IMR-90 (cell line): ENCODE measurements around the gene ZFHX3. TPM values are rescaled to one million over a fixed set of nuclear protein-coding genes. Genes with fewer than 3 reads are reported as not detected.
A peak's percentile ranks its signal among the peaks of the same experiment; 100 is the strongest.

Experiments
- ATAC-seq: fragments of 200-7000 bp; cut with Tn5 transposase; 2 replicates; pipeline ENCODE4 v1.9.1; 2020; ENCODE audit warnings: low read depth, mild to moderate bottlenecking, moderate library complexity
- BruUV-seq: library from RNA; stranded (reverse); fragments of 400-500 nt; replicated peaks from 2 replicates; lab custom pipeline; 2021; lab: Mats Ljungman, UMichigan
- CTCF ChIA-PET: fragments of 300-600 bp; formaldehyde crosslinking; extraction: SDS; loops from one replicate; lab custom pipeline; 2021; ENCODE audit warnings: antibody characterized with exemption; lab: Yijun Ruan, JAX
- POLR2A ChIA-PET: fragments of 300-600 bp; sonication (Branson Sonifier 250); formaldehyde crosslinking; loops from one replicate; lab custom pipeline; 2022; ENCODE audit warnings: antibody characterized with exemption; ENCODE audit not compliant: unreplicated experiment; lab: Charles Lee
- DNase-seq: peaks from one replicate; pipeline ENCODE4 v3.0.0; 2013
- H2AFZ ChIP-seq: replicated peaks from 2 replicates; pipeline ENCODE3; 2013; ENCODE audit warnings: low read length, mild to moderate bottlenecking; ENCODE audit not compliant: poor library complexity
- H2AK5ac ChIP-seq: 2 replicates; pipeline ENCODE4 v1.6.1; 2013; ENCODE audit warnings: low read depth, low read length, inconsistent platforms
- H2AK9ac ChIP-seq: replicated peaks from 2 replicates; pipeline ENCODE3; 2013; ENCODE audit warnings: mild to moderate bottlenecking, low read depth, low read length, moderate library complexity; ENCODE audit not compliant: poor library complexity
- H2BK120ac ChIP-seq: 2 replicates; pipeline ENCODE4 v1.6.1; 2013; ENCODE audit warnings: low read depth, low read length, inconsistent platforms
- H2BK15ac ChIP-seq: 3 replicates; pipeline ENCODE4 v1.6.1; 2013; ENCODE audit warnings: low read depth, low read length, inconsistent platforms
- H2BK20ac ChIP-seq: 2 replicates; pipeline ENCODE4 v1.6.1; 2013; ENCODE audit warnings: low read depth, mild to moderate bottlenecking, inconsistent platforms, low read length, moderate library complexity
- H2BK5ac ChIP-seq: 2 replicates; pipeline ENCODE4 v1.6.1; 2013; ENCODE audit warnings: mild to moderate bottlenecking, low read depth, low read length, inconsistent platforms; ENCODE audit not compliant: poor library complexity, severe bottlenecking
- H3K14ac ChIP-seq: replicated peaks from 2 replicates; pipeline ENCODE4 v1.6.1; 2013; ENCODE audit warnings: low read depth, low read length, inconsistent platforms
- H3K18ac ChIP-seq: 2 replicates; pipeline ENCODE4 v1.6.1; 2013; ENCODE audit warnings: low read depth, low read length, control low read depth
- H3K23ac ChIP-seq: 2 replicates; pipeline ENCODE4 v1.6.1; 2013; ENCODE audit warnings: low read depth, low read length, inconsistent platforms
- H3K27ac ChIP-seq: 2 replicates; pipeline ENCODE4 v1.5.1; 2013; ENCODE audit warnings: mild to moderate bottlenecking, control low read depth, low read length; ENCODE audit not compliant: insufficient read depth
- H3K27me3 ChIP-seq: 2 replicates; pipeline ENCODE4 v1.6.1; 2013; ENCODE audit warnings: low read length; ENCODE audit not compliant: control insufficient read depth, insufficient read depth
- H3K36me3 ChIP-seq: 2 replicates; pipeline ENCODE4 v1.6.1; 2013; ENCODE audit warnings: low read length, mixed read lengths; ENCODE audit not compliant: control insufficient read depth, insufficient read depth
- H3K4ac ChIP-seq: 2 replicates; pipeline ENCODE4 v1.6.1; 2013; ENCODE audit warnings: low read depth, low read length, inconsistent platforms
- H3K4me1 ChIP-seq: 2 replicates; pipeline ENCODE4 v1.6.1; 2013; ENCODE audit warnings: low read length, mixed read lengths; ENCODE audit not compliant: control insufficient read depth, insufficient read depth
- H3K4me2 ChIP-seq: 2 replicates; pipeline ENCODE4 v1.6.1; 2013; ENCODE audit warnings: low read depth, mild to moderate bottlenecking, control low read depth, low read length, moderate library complexity
- H3K4me3 ChIP-seq: 2 replicates; pipeline ENCODE4 v1.5.1; 2013; ENCODE audit warnings: low read depth, mild to moderate bottlenecking, control low read depth, low read length, moderate library complexity; ENCODE audit not compliant: insufficient read depth
- H3K56ac ChIP-seq: 2 replicates; pipeline ENCODE4 v1.6.1; 2013; ENCODE audit warnings: low read length, inconsistent platforms; ENCODE audit not compliant: insufficient read depth; ENCODE audit errors: extremely low read depth
- H3K79me1 ChIP-seq, 2 experiments: 2 replicates each; pipeline ENCODE4 v1.6.1; 2013; ENCODE audit warnings: low read length in 2 of 2, inconsistent platforms in 1 of 2, low read depth in 1 of 2
- H3K9ac ChIP-seq: 2 replicates; pipeline ENCODE4 v1.6.1; 2013; ENCODE audit warnings: low read depth, low read length, control low read depth
- H3K9me1 ChIP-seq: 2 replicates; pipeline ENCODE4 v1.6.1; 2013; ENCODE audit warnings: low read length, inconsistent platforms; ENCODE audit not compliant: insufficient read depth
- H3K9me3 ChIP-seq: 2 replicates; pipeline ENCODE4 v1.6.1; 2013; ENCODE audit warnings: low read length; ENCODE audit not compliant: control insufficient read depth, insufficient read depth
- H4K20me1 ChIP-seq: 2 replicates; pipeline ENCODE4 v1.6.1; 2013; ENCODE audit warnings: low read length, inconsistent platforms; ENCODE audit not compliant: insufficient read depth
- H4K5ac ChIP-seq: 2 replicates; pipeline ENCODE4 v1.6.1; 2013; ENCODE audit warnings: mild to moderate bottlenecking, low read depth, low read length, control low read depth
- H4K8ac ChIP-seq, 2 experiments: 2 replicates each; pipeline ENCODE4 v1.6.1; 2013; ENCODE audit warnings: low read depth in 2 of 2, low read length in 2 of 2, control low read depth in 1 of 2, inconsistent platforms in 1 of 2
- H4K91ac ChIP-seq: 2 replicates; pipeline ENCODE4 v1.6.1; 2013; ENCODE audit warnings: low read depth, low read length, inconsistent platforms; ENCODE audit not compliant: insufficient read depth
- BHLHE40 ChIP-seq: fragments of 150-350 bp; IDR thresholded peaks from 2 replicates; pipeline ENCODE4 v1.6.1; 2016; ENCODE audit warnings: mild to moderate bottlenecking, low read depth, low read length
- CEBPB ChIP-seq: IDR thresholded peaks from 2 replicates; pipeline ENCODE4 v1.6.1; 2012; ENCODE audit warnings: low read depth, low read length, improper control_type of control experiment
- CTCF ChIP-seq: conservative IDR thresholded peaks from 2 replicates; pipeline ENCODE4 v1.5.1; 2012; ENCODE audit warnings: mild to moderate bottlenecking, low read depth, low read length, improper control_type of control experiment
- FOS ChIP-seq: fragments of 150-350 bp; IDR thresholded peaks from 2 replicates; pipeline ENCODE4 v1.6.1; 2016; ENCODE audit warnings: low read depth, low read length
- MAFK ChIP-seq: IDR thresholded peaks from 2 replicates; pipeline ENCODE4 v1.6.1; 2012; ENCODE audit warnings: low read depth, low read length, improper control_type of control experiment
- MAZ ChIP-seq: IDR thresholded peaks from 2 replicates; pipeline ENCODE4 v1.6.1; 2012; ENCODE audit warnings: low read depth, mild to moderate bottlenecking, low read length, improper control_type of control experiment, moderate library complexity, borderline replicate concordance
- MXI1 ChIP-seq: IDR thresholded peaks from 2 replicates; pipeline ENCODE4 v1.6.1; 2012; ENCODE audit warnings: low read depth, mild to moderate bottlenecking, low read length, moderate library complexity, borderline replicate concordance
- POLR2A ChIP-seq: IDR thresholded peaks from 2 replicates; pipeline ENCODE4 v1.6.1; 2012; ENCODE audit warnings: mild to moderate bottlenecking, low read depth, low read length
- RAD21 ChIP-seq: IDR thresholded peaks from 2 replicates; pipeline ENCODE4 v1.6.1; 2012; ENCODE audit warnings: low read length, improper control_type of control experiment
- RCOR1 ChIP-seq: IDR thresholded peaks from 2 replicates; pipeline ENCODE4 v1.6.1; 2012; ENCODE audit warnings: mild to moderate bottlenecking, low read length, improper control_type of control experiment; ENCODE audit not compliant: insufficient replicate concordance
- RFX5 ChIP-seq: IDR thresholded peaks from 2 replicates; pipeline ENCODE4 v1.8.0; 2012; ENCODE audit warnings: low read depth, mild to moderate bottlenecking, low read length, moderate library complexity
- SMC3 ChIP-seq: fragments of 150-350 bp; IDR thresholded peaks from 2 replicates; pipeline ENCODE4 v1.6.1; 2016; ENCODE audit warnings: low read depth, mild to moderate bottlenecking, antibody characterized with exemption, low read length, moderate library complexity
- WGBS, 2 experiments: methylation state at CpG; one replicate each; pipeline versions ENCODE4 v1.1.5 to v1.1.7; 2013; ENCODE audit warnings: missing lambda C conversion rate in 2 of 2; ENCODE audit not compliant: insufficient read length in 1 of 2; ENCODE audit errors: extremely low coverage in 2 of 2; 5-methylcytosine and 5-hydroxymethylcytosine counted together
- dilution Hi-C: fragments of 300-500 bp; cut with HindIII; formaldehyde crosslinking; loops from one replicate; pipeline ENCODE4 v1.14.3; 2018; ENCODE audit warnings: low sequenced_read_pairs; ENCODE audit not compliant: unreplicated experiment
- in situ Hi-C: fragments of 300-500 bp; cut with MboI; formaldehyde crosslinking; loops from 3 replicates; pipeline ENCODE4 v1.14.3; 2019; ENCODE audit warnings: low sequenced_read_pairs, inconsistent platforms, mixed read lengths
- intact Hi-C: fragments of 100-400 bp; cut with micrococcal nuclease; formaldehyde crosslinking; loops from 2 replicates; pipeline ENCODE4 v1.10.0; 2022
- polyA plus RNA-seq, 3 experiments: library from polyadenylated mRNA; depleted of rRNA; stranded (reverse); fragments of >200 nt; gene quantifications; 2 replicates each; pipeline ENCODE4 v1.2.3, GENCODE V29; 2012; ENCODE audit warnings: low replicate concordance in 1 of 3
- total RNA-seq: library from RNA; depleted of rRNA; stranded (reverse); fragments of >200 nt; gene quantifications from 2 replicates; pipeline ENCODE4 v1.2.3, GENCODE V29; 2012
- TF ChIP-seq, protein P1 (sequence below): fragments of 150-350 bp; IDR thresholded peaks from 2 replicates; pipeline ENCODE4 v1.6.1; 2017; ENCODE audit warnings: mild to moderate bottlenecking, antibody characterized with exemption, low read length, low read depth

ZFHX3 gene
- total and polyA plus RNA-seq, 2 of the 4 experiments (the other 2 are of a cell fraction) = 1.4 to 1.7 TPM

GRCh38 chr16:73037331-73037745, 10.6 kb downstream of the ZFHX3 start (continued):
- TF ChIP-seq, protein P1, sequence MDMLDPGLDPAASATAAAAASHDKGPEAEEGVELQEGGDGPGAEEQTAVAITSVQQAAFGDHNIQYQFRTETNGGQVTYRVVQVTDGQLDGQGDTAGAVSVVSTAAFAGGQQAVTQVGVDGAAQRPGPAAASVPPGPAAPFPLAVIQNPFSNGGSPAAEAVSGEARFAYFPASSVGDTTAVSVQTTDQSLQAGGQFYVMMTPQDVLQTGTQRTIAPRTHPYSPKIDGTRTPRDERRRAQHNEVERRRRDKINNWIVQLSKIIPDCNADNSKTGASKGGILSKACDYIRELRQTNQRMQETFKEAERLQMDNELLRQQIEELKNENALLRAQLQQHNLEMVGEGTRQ = no peak
- TF ChIP-seq BHLHE40 (no peak), RFX5 (no peak), MXI1 (no peak)

GRCh38 chr16:73036074-73036826, 11.7 kb downstream of the ZFHX3 start:
- Histone ChIP-seq H3K18ac (no peak overlapping the region), H2BK120ac (no peak overlapping the region), H2BK20ac (no peak overlapping the region), H3K9me1 (peaks cover 5% of the 10 kb centered on the region; the same call in 1 of the 2 replicates), H3K4me3 (no peak overlapping the region), H3K27ac (no peak overlapping the region), H2AFZ (no peak overlapping the region), H4K20me1 (peaks cover 50% of the 10 kb centered on the region), H4K91ac (no peak overlapping the region), H2AK5ac (0 out of 2 replicates have a peak overlapping the region, but pooled peaks have one; percentile 10), H4K8ac (no peak overlapping the region), H3K27me3 (no peaks in the 10 kb centered on the region), H4K5ac (no peak overlapping the region), H3K79me1 (peaks cover 45 to 86% of the 10 kb centered on the region in 2 experiments), H3K56ac (no peak overlapping the region), H3K23ac (no peak overlapping the region), H2BK5ac (no peak overlapping the region), H3K14ac (no peak overlapping the region), H3K4ac (no peak overlapping the region), H2AK9ac (no peak overlapping the region), H3K4me2 (no peak overlapping the region; the same call in 1 of the 2 replicates), H3K9ac (no peak overlapping the region), H2BK15ac (no peak overlapping the region), H3K36me3 (no peaks in the 10 kb centered on the region), H3K4me1 (peaks cover 23% of the 10 kb centered on the region), H3K9me3 (no peaks in the 10 kb centered on the region)
- dilution Hi-C loops (loop anchor here (25.0 kb wide), 1 partner anchor 99 kb away; no protein-coding TSS in a partner anchor), in situ Hi-C loops (no loop called here), intact Hi-C loops (no loop called here)
- no CpG with 5 or more reads among the region's 19 CpGs for WGBS, 2 experiments
- no peak for DNase-seq
- POLR2A ChIA-PET = no interaction called here
- no TSS peak for BruUV-seq
- peak; percentile 47 for ATAC-seq
- CTCF ChIA-PET = interaction anchor here (0.7 kb wide), 1 partner anchor 177 kb away, joined by 3 read pairs; no protein-coding TSS in a partner anchor
- TF ChIP-seq FOS (no peak), CEBPB (no peak), BHLHE40 (no peak), RCOR1 (no peak), MAZ (no peak), MAFK (no peak), RFX5 (no peak), POLR2A (no peak), RAD21 (no peak), SMC3 (no peak), CTCF (no peak)
- TF ChIP-seq, protein P1 = no peak
